DOHH2 (cell line): ENCODE measurements around the gene JAG2.
A peak's percentile ranks its signal among the peaks of the same experiment; 100 is the strongest.

Experiments used
- H3F3A ChIP-seq: fragments of 200-600 bp; sonication (generic), shearing (Covaris generic); 2 replicates; pipeline ENCODE4 v1.6.0; 2016; ENCODE audit warnings: antibody characterized with exemption, mild to moderate bottlenecking; ENCODE audit not compliant: control insufficient read depth, insufficient read depth
- H3K27ac ChIP-seq: fragments of 200-600 bp; sonication (generic); 2 replicates; pipeline ENCODE4 v1.5.1; 2014; ENCODE audit warnings: low read depth, mild to moderate bottlenecking, low read length, moderate library complexity
- H3K27me3 ChIP-seq: fragments of 200-600 bp; sonication (generic); 2 replicates; pipeline ENCODE4 v1.6.1; 2014; ENCODE audit warnings: mild to moderate bottlenecking, low read length, mixed read lengths; ENCODE audit not compliant: control insufficient read depth
- H3K36me3 ChIP-seq: fragments of 200-600 bp; sonication (generic); 2 replicates; pipeline ENCODE4 v1.6.1; 2014; ENCODE audit warnings: mild to moderate bottlenecking, low read length, moderate library complexity, mixed read lengths; ENCODE audit not compliant: control insufficient read depth
- H3K4me1 ChIP-seq: fragments of 200-600 bp; sonication (generic); 2 replicates; pipeline ENCODE4 v1.6.1; 2014; ENCODE audit warnings: mild to moderate bottlenecking, low read length, mixed read lengths; ENCODE audit not compliant: control insufficient read depth
- H3K4me2 ChIP-seq: fragments of 200-600 bp; sonication (generic); 2 replicates; pipeline ENCODE4 v1.6.0; 2014; ENCODE audit warnings: mild to moderate bottlenecking, low read length, moderate library complexity
- H3K4me3 ChIP-seq: fragments of 200-600 bp; sonication (generic); 2 replicates; pipeline ENCODE4 v1.5.1; 2014; ENCODE audit warnings: mild to moderate bottlenecking, low read length, mixed read lengths
- H3K79me2 ChIP-seq: fragments of 200-600 bp; sonication (generic); 2 replicates; pipeline ENCODE4 v1.6.1; 2014; ENCODE audit warnings: mild to moderate bottlenecking, low read length, mixed read lengths; ENCODE audit not compliant: control insufficient read depth
- H3K9me2 ChIP-seq: fragments of 200-600 bp; sonication (generic); replicated peaks from 2 replicates; pipeline ENCODE4 v1.6.1; 2014; ENCODE audit warnings: mild to moderate bottlenecking, low read length, mixed read lengths; ENCODE audit not compliant: control insufficient read depth
- H3K9me3 ChIP-seq: fragments of 200-600 bp; sonication (generic); 2 replicates; pipeline ENCODE4 v1.6.1; 2014; ENCODE audit warnings: antibody characterized with exemption, low read length, mixed read lengths; ENCODE audit not compliant: control insufficient read depth, insufficient read depth
- H4K20me1 ChIP-seq: fragments of 200-600 bp; sonication (generic); 2 replicates; pipeline ENCODE4 v1.6.0; 2014; ENCODE audit warnings: low read depth, mild to moderate bottlenecking, antibody characterized with exemption, low read length, moderate library complexity; ENCODE audit not compliant: control insufficient read depth, insufficient read depth
- CTCF ChIP-seq: fragments of 200-600 bp; sonication (generic); IDR thresholded peaks from one replicate; pipeline ENCODE4 v1.5.1; 2014; ENCODE audit warnings: antibody characterized with exemption, mild to moderate bottlenecking, low read depth, low read length; ENCODE audit not compliant: poor library complexity, severe bottlenecking
- EZH2phosphoT487 ChIP-seq: fragments of 200-600 bp; sonication (generic); IDR thresholded peaks from 2 replicates; pipeline ENCODE4 v1.6.1; 2017; ENCODE audit warnings: borderline replicate concordance, mild to moderate bottlenecking, antibody characterized with exemption, low read length, moderate library complexity, mixed read lengths

The JAG2 gene

GRCh38 chr14:105193916-105194782, 25.6 kb upstream of the JAG2 start:
- Histone ChIP-seq H3K79me2 (no peaks in the 10 kb centered on the region), H3K9me3 (no peaks in the 10 kb centered on the region), H3K9me2 (no peaks in the 10 kb centered on the region), H4K20me1 (no peaks in the 10 kb centered on the region), H3K27ac (no peak overlapping the region), H3K4me2 (peak overlapping the region; percentile 55), H3K27me3 (peaks cover 38% of the 10 kb centered on the region), H3K4me1 (peaks cover 30% of the 10 kb centered on the region), H3K4me3 (peak overlapping the region; percentile 17; the same call in 1 of the 2 replicates), H3K36me3 (no peaks in the 10 kb centered on the region), H3F3A (no peaks in the 10 kb centered on the region)
- no peak for TF ChIP-seq CTCF
- no peak for TF ChIP-seq EZH2phosphoT487

GRCh38 chr14:105192866-105193731, 24.5 kb upstream of the JAG2 start:
- no peaks in the 10 kb centered on the region for H3K79me2 ChIP-seq
- no peaks in the 10 kb centered on the region for H3K36me3 ChIP-seq
- H3K27me3 ChIP-seq: peaks cover 28% of the 10 kb centered on the region
- no peak for TF ChIP-seq CTCF
- no peak for TF ChIP-seq EZH2phosphoT487
- H3K4me2 ChIP-seq: peak overlapping the region; percentile 55
- no peaks in the 10 kb centered on the region for H3F3A ChIP-seq
- H4K20me1 ChIP-seq: no peaks in the 10 kb centered on the region
- H3K9me3 ChIP-seq: peaks cover 3% of the 10 kb centered on the region; the same call in 1 of the 2 replicates
- peak overlapping the region; percentile 17; the same call in 1 of the 2 replicates for H3K4me3 ChIP-seq
- H3K27ac ChIP-seq: no peak overlapping the region
- H3K4me1 ChIP-seq: peaks cover 30% of the 10 kb centered on the region
- no peaks in the 10 kb centered on the region for H3K9me2 ChIP-seq

- no peaks in the 10 kb centered on the region for H3F3A ChIP-seq
- no peak overlapping the region for H3K4me2 ChIP-seq
- H4K20me1 ChIP-seq: no peaks in the 10 kb centered on the region; the same call in 1 of the 2 replicates
- H3K27me3 ChIP-seq: peaks cover 16% of the 10 kb centered on the region
- H3K9me3 ChIP-seq: peaks cover 5% of the 10 kb centered on the region; the same call in 1 of the 2 replicates
- no peak overlapping the region for H3K4me3 ChIP-seq
- no peak overlapping the region for H3K27ac ChIP-seq
- peaks cover under 1% of the 10 kb centered on the region; the same call in 1 of the 2 replicates for H3K4me1 ChIP-seq
- no peak for TF ChIP-seq EZH2phosphoT487
- no peaks in the 10 kb centered on the region for H3K36me3 ChIP-seq
- no peaks in the 10 kb centered on the region for H3K79me2 ChIP-seq
- H3K9me2 ChIP-seq: no peaks in the 10 kb centered on the region
Observed at GRCh38 chr14:105187935-105188524, 19.5 kb upstream of the JAG2 start.
